B cell (primary cell): ENCODE data around the gene ECM2.

Experiments used
- CTCF ChIP-seq: fragments of 200-600 bp; IDR thresholded peaks from one replicate; pipeline ENCODE4 v1.8.0; 2022; ENCODE audit warnings: antibody characterized with exemption, mild to moderate bottlenecking
- EZH2 ChIP-seq: IDR thresholded peaks from 2 replicates; pipeline ENCODE4 v1.6.1; 2012; ENCODE audit warnings: borderline replicate concordance, low read depth, mild to moderate bottlenecking, moderate library complexity, low read length; ENCODE audit not compliant: insufficient read depth, poor library complexity, severe bottlenecking

- no peak for TF ChIP-seq CTCF
- TF ChIP-seq EZH2, result no peak
Observed at GRCh38 chr9:92457576-92457975, 78.2 kb downstream of the ECM2 start.
